BE2C (cell line): ENCODE data around the gene HACL1.

Source experiments
- DNase-seq: peaks from one replicate; pipeline ENCODE4 v3.0.0-alpha.2; 2020
- H3K27me3 ChIP-seq: fragments of 250-450 bp; sonication (Bioruptor Pico); 2 replicates; pipeline ENCODE4 v1.5.1; 2020; ENCODE audit warnings: mild to moderate bottlenecking
- H3K36me3 ChIP-seq: fragments of 250-450 bp; sonication (Bioruptor Pico); 2 replicates; pipeline ENCODE4 v1.5.1; 2020; ENCODE audit warnings: mild to moderate bottlenecking
- H3K4me1 ChIP-seq: fragments of 250-450 bp; sonication (Bioruptor Pico); 2 replicates; pipeline ENCODE4 v1.5.1; 2020
- H3K4me3 ChIP-seq: 2 replicates; pipeline ENCODE4 v1.5.1; 2011; ENCODE audit warnings: low read depth, low read length
- H3K9me3 ChIP-seq: fragments of 250-450 bp; sonication (Bioruptor Pico); 2 replicates; pipeline ENCODE4 v1.5.1; 2020
- CTCF ChIP-seq: IDR thresholded peaks from 2 replicates; pipeline ENCODE4 v1.5.1; 2012; ENCODE audit warnings: mild to moderate bottlenecking, low read depth, low read length

The HACL1 gene

GRCh38 chr3:15645740-15646501 is 44.6 kb upstream of the HACL1 start:
- no peak for TF ChIP-seq CTCF
- no peaks in the 10 kb centered on the region for H3K4me1 ChIP-seq
- H3K9me3 ChIP-seq: no peaks in the 10 kb centered on the region
- no peak overlapping the region for H3K4me3 ChIP-seq
- DNase-seq: peak; percentile 34
- no peaks in the 10 kb centered on the region for H3K36me3 ChIP-seq
- H3K27me3 ChIP-seq: no peaks in the 10 kb centered on the region

DNA sequence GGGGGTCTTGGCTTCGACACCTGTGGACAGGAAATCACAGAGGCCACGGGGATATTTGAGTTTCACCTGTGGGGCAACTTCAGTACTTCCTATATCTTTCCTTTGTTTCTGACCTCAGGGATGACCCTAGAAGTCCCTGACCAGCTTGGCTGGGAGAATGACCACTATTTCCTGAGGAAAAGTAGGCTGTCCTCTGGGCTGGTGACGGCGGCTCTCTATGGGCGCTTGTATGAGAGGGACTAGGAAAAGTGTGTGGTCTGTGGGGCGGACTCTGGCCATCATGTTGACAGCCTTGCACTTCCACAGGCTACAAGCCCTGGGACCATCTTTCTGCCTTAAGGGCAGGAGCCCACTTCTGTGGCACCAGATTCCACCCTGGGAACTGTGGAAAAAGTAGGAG is 43.9 kb upstream of the HACL1 start:
- no peaks in the 10 kb centered on the region for H3K9me3 ChIP-seq
- no peak for DNase-seq
- no peaks in the 10 kb centered on the region for H3K4me1 ChIP-seq
- TF ChIP-seq CTCF: no peak
- no peaks in the 10 kb centered on the region for H3K36me3 ChIP-seq
- H3K4me3 ChIP-seq: no peak overlapping the region
- no peaks in the 10 kb centered on the region for H3K27me3 ChIP-seq

DNA sequence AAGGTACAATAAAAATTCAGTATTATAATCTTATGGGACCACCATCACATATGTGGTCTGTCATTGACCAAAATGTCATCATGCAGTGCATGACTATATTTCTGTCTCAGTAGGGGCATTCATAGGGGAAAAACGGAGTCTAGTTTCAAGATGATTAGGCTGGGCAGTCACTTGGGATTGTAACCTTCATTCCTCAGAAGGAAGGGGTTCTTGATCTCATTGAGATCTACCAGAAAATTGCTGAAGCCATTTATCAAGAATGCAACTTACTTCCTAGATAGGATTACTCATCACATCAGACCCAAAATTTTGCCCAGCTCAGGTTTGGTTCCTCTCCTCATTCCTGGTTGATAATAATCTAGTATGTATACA is 37.5 kb upstream of the HACL1 start:
- Histone ChIP-seq H3K36me3 (no peaks in the 10 kb centered on the region), H3K9me3 (no peaks in the 10 kb centered on the region), H3K27me3 (no peaks in the 10 kb centered on the region), H3K4me1 (no peaks in the 10 kb centered on the region), H3K4me3 (no peak overlapping the region)
- TF ChIP-seq CTCF: no peak
- DNase-seq: no peak

- no peaks in the 10 kb centered on the region for H3K4me1 ChIP-seq
- DNase-seq: no peak
These were observed 37.0 kb upstream of the HACL1 start for GRCh38 chr3:15638193-15638890.

GRCh38 chr3:15637131-15637951 is 36.0 kb upstream of the HACL1 start:
- H3K4me3 ChIP-seq: no peak overlapping the region
- H3K9me3 ChIP-seq: no peaks in the 10 kb centered on the region
- H3K27me3 ChIP-seq: no peaks in the 10 kb centered on the region
- no peaks in the 10 kb centered on the region for H3K36me3 ChIP-seq
- DNase-seq: no peak
- no peaks in the 10 kb centered on the region for H3K4me1 ChIP-seq
- no peak for TF ChIP-seq CTCF

More at GRCh38 chr3:15638193-15638890, 37.0 kb upstream of the HACL1 start:
- Histone ChIP-seq H3K9me3 (no peaks in the 10 kb centered on the region), H3K27me3 (no peaks in the 10 kb centered on the region), H3K4me3 (no peak overlapping the region), H3K36me3 (no peaks in the 10 kb centered on the region)
- TF ChIP-seq CTCF: no peak
